CD4-positive, alpha-beta T cell treated with Interleukin-1 beta for 1 hour (primary cell): ENCODE data around the gene MAD1L1.

Source experiments
- DNase-seq, 2 donors: peaks; one replicate each; pipeline ENCODE4 v3.0.0-alpha.2; 2020 to 2022

Gene MAD1L1

GRCh38 chr7:1800902-1801301, 431.8 kb downstream of the MAD1L1 start:
- no peak for DNase-seq

- no peak for DNase-seq
These were observed 434.6 kb downstream of the MAD1L1 start for GRCh38 chr7:1798191-1798590.

- DNase-seq, result no peak
These were observed 437.7 kb downstream of the MAD1L1 start for GRCh38 chr7:1794888-1795542.

DNA sequence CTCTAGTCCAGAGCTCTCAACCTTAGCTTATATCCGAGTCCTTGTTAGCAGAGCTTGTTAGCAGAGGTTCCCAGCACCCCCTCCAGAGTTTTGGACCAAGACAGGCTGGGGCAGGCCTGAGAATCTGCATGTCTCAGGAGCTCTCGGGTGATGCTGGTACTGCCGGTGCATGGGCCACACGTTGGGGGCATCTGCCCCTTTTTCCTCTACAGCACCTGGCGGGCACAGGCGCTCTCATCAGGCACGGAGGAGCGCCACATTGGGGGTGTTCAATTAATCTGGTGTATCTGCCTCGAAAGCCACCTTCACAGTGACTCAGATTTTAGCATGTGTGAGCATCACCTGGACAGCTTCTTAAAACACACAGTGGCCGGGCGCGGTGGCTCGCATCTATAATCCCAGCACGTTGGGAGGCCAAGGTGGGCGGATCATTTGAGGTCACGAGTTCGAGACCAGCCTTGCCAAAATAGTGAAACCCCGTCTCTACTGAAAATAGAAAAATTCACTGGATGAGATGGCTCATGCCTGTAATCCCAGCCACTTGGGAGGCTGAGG, 445.0 kb downstream of the MAD1L1 start:
- DNase-seq, result no peak

- DNase-seq, result no peak
These were observed 445.5 kb downstream of the MAD1L1 start for GRCh38 chr7:1787241-1787640.

GRCh38 chr7:1785839-1786238, 446.9 kb downstream of the MAD1L1 start:
- no peak for DNase-seq

- no peak for DNase-seq
These were observed 451.4 kb downstream of the MAD1L1 start for GRCh38 chr7:1781369-1781768.

DNA sequence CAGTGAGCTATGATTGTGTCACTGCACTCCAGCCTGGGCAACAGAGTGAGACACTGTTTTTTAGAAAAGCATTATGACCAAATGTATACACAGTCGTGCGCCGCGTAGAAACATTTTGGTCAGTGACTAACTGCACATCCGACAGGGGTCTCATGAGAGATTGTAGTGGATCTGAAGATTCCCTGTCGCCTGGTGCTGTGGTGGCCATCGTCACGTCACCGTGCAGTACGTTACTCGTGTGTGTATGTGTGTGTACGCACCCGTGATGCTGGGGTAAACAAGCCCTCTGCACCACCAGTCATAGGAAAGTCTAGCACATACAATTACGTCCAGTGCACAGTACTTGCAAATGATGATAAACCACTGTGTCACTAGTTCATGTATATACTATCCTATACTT, 453.3 kb downstream of the MAD1L1 start:
- no peak for DNase-seq

GRCh38 chr7:1777122-1777521, 455.6 kb downstream of the MAD1L1 start:
- no peak for DNase-seq

GRCh38 chr7:1775389-1775788, 457.4 kb downstream of the MAD1L1 start:
- no peak for DNase-seq

DNA sequence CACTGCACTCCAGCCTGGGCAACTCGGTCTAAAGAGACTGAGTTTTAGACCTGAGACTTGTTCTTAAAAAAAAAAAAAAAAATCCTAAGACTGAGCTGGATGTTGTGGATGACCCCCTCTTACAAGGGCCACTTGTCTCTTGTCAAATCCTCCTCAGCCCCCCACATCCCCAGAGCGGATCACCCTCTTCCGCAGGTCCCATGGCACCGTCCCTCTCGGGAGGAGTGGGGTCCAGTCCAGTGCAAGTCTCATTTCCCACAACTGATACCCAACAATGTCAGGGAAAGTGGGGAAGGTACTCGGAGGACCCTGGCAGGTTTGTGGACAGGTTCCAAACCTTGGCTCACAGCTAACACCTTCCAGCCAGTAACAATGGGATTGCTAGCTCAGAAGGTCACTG, 462.4 kb downstream of the MAD1L1 start:
- DNase-seq, result no peak

DNA sequence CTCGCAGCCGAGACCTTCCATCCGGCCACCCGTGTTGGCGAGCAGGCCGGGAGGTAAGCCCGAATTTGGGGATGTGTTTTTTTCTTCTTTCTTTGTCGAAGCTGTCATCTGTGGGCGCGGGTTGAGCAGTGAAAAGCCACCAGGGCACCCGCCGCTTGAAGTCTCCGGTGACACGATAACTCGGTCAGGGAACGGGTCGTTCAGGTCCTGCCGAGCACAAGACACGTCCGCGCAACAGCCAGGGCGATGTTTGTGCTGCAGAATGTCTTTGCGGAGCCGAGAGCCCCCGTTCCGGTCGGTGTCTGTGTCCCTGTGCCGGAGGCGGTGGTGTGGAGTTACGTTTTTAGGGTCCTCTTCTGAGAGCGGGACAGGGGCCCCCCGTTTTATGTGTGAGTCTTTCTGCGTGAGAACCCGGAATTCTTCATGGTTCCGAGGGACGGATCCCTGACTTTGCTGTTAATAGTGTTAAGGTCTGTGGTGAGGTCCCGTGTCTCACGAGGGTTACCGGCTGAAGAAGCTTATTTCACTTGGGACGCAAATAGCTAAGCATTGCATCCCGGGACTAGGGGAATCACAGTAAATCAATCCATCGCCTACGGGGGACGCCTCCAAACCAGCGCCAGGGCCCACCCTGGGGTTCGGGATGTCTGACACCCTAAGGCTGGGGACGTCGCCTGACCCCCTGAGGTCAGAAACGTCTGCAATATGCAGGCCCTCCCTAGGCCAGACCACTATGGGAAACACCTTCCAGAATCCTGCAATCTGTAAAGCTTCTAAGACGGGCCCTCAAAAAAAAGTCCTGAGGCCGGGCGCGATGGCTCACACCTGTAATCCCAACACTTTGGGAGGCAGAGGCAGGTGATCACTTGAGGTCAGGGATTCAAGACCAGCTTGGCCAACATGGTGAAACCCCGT, 463.2 kb downstream of the MAD1L1 start:
- no peak for DNase-seq

DNA sequence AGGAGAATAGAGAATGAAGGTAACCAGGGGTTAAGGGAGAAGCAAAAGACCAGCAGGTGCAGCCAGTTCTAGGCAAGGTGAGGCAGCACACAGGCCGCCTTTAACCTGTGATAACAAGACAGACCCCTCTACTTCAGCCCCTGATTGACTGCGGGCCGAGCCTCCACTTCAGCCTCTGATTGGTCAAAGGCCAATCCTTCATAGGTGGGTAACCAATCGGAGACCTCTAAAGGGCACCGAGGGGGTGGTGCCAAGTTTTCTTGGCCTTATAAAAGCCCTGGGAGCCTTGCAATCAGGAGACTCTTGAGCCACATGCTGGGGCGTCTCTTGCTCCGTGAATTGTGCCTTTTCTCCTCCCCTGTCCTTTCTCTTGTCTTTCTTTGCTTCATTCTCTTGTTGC, 463.9 kb downstream of the MAD1L1 start:
- DNase-seq, result no peak

DNA sequence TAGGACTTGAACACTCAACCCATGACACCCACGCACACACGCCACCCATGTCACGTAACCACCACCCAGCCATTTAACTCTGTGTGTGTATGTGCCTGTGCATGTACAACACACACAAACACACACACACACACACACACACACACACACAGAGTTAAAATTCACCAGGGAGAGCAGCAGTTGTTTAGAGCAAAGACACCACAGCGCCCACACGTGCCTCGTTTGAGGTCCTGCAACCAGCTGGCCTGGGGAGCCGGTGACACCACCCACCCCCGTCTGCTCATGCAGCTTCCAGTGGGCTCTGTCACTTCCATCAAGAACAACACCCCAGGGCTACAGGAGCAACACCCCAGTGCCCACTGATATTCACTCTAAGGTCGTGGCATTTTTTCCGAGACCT, 465.2 kb downstream of the MAD1L1 start:
- no peak for DNase-seq
